ENCODE data around the gene MOV10L1.

DNA sequence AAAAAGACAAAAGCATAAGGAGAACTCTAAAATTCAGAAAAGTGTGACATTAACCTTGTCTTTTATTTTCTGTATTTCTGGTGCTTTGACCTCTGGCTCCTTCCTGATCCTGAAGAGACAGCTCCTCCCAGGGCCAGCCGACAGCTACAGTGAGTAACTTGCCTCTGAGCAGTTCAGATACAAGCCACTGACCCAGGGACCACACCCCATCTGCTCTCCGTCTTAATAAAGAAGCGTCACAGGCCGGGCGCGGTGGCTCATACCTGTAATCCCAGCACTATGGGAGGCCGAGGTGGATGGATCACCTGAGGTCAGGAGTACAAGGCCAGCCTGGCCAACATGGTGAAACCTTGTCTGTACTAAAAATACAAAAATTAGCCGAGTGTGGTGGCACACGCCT lies 11.0 kb upstream of the MOV10L1 start:
- TF ChIP-seq CTCF (IDR thresholded peaks at IDR 0.05; ENCODE audit: low read depth, low read length): no peak
- no peak for TF ChIP-seq EZH2phosphoT487 (IDR thresholded peaks at IDR 0.05; ENCODE audit: low read depth)
